MG63 (cell line): Measurements from ENCODE around the gene MRE11. TPM values are rescaled to one million over a fixed set of nuclear protein-coding genes. Genes with fewer than 3 reads are reported as not detected.
A peak's percentile ranks its signal among the peaks of the same experiment; 100 is the strongest.

ENCODE experiments used
- DNase-seq: peaks from one replicate; pipeline ENCODE4 v3.0.0-alpha.2; 2020
- H3K27me3 ChIP-seq: fragments of 250-450 bp; sonication (Bioruptor Pico); 2 replicates; pipeline ENCODE4 v1.5.1; 2020; ENCODE audit warnings: mild to moderate bottlenecking, moderate library complexity
- H3K36me3 ChIP-seq: fragments of 250-450 bp; sonication (Bioruptor Pico); 2 replicates; pipeline ENCODE4 v1.5.1; 2020; ENCODE audit warnings: mild to moderate bottlenecking, moderate library complexity
- H3K4me3 ChIP-seq: fragments of 250-450 bp; sonication (Bioruptor Pico); 2 replicates; pipeline ENCODE4 v1.5.1; 2020; ENCODE audit warnings: mild to moderate bottlenecking, moderate library complexity
- H3K9me3 ChIP-seq: fragments of 250-450 bp; sonication (Bioruptor Pico); 2 replicates; pipeline ENCODE4 v1.5.1; 2020; ENCODE audit warnings: mild to moderate bottlenecking, moderate library complexity
- total RNA-seq: library from RNA; depleted of rRNA; stranded (reverse); fragments of >200 nt; shearing (Covaris generic); gene quantifications from 2 replicates; pipeline ENCODE4 v1.2.3, GENCODE V29; 2014; ENCODE audit warnings: low replicate concordance

The MRE11 gene
- total RNA-seq, 1 experiment from 2014 or later = 8.8 TPM

GRCh38 chr11:94455861-94456260 lies 37.8 kb downstream of the MRE11 start:
- no peaks in the 10 kb centered on the region for H3K9me3 ChIP-seq
- DNase-seq = no peak
- H3K36me3 ChIP-seq = peaks cover 4% of the 10 kb centered on the region
- no peak overlapping the region for H3K4me3 ChIP-seq
- H3K27me3 ChIP-seq = no peaks in the 10 kb centered on the region

GRCh38 chr11:94454301-94454700 lies 39.3 kb downstream of the MRE11 start:
- no peaks in the 10 kb centered on the region for H3K9me3 ChIP-seq
- no peak overlapping the region for H3K4me3 ChIP-seq
- no peak for DNase-seq
- no peaks in the 10 kb centered on the region for H3K27me3 ChIP-seq
- H3K36me3 ChIP-seq = peaks cover 7% of the 10 kb centered on the region

GRCh38 chr11:94452988-94453387 lies 40.7 kb downstream of the MRE11 start:
- Histone ChIP-seq H3K4me3 (no peak overlapping the region), H3K27me3 (no peaks in the 10 kb centered on the region), H3K9me3 (no peaks in the 10 kb centered on the region), H3K36me3 (peaks cover 8% of the 10 kb centered on the region; the same call in 1 of the 2 replicates)
- DNase-seq = no peak

- Histone ChIP-seq H3K4me3 (no peak overlapping the region), H3K27me3 (no peaks in the 10 kb centered on the region), H3K9me3 (no peaks in the 10 kb centered on the region), H3K36me3 (peaks cover 29% of the 10 kb centered on the region)
- no peak for DNase-seq
Measured at GRCh38 chr11:94450048-94450447, 43.6 kb downstream of the MRE11 start.

- H3K27me3 ChIP-seq = no peaks in the 10 kb centered on the region
- H3K36me3 ChIP-seq = peaks cover 29% of the 10 kb centered on the region
- no peak for DNase-seq
- no peaks in the 10 kb centered on the region for H3K9me3 ChIP-seq
- H3K4me3 ChIP-seq = no peak overlapping the region
Measured at GRCh38 chr11:94449437-94449836, 44.2 kb downstream of the MRE11 start.

DNA sequence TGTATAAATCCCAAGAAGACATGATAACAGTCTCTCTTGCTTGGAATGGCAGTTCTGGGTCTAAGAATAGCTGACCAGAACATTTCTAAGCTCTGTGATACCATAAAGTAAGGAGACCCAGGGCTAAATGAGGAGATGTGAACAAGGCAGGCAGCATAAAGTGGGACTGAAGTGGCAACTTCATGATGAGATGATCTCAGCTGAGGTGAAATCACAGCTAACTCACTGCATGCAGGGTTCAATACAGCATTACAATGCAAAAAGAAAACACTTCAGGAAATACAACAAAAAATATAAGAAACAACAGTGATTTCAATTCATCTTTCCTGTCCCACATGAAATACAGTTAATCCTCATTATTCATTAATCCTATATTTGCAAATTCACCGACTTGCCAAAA lies 44.6 kb downstream of the MRE11 start:
- Histone ChIP-seq H3K27me3 (no peaks in the 10 kb centered on the region), H3K4me3 (no peak overlapping the region), H3K9me3 (no peaks in the 10 kb centered on the region), H3K36me3 (peaks cover 29% of the 10 kb centered on the region)
- no peak for DNase-seq

DNA sequence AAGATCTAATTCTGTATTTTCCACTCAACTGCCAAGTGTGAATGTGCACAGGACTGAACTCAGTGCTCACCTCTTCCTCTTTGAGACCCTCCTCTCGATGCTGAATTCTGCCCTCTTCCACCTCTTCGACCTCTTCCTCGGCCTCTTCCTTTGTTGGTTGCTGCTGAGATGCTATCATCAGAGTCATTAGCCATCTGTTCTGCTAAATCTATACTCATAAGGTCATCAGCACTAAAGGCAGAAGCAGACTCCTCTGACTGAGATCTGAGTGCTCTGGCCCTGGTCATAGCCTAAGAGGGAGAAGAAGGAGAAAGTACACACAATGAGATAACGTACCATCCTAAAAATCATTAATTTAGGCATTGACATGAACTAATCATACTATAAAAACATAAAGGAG lies 46.5 kb downstream of the MRE11 start:
- H3K36me3 ChIP-seq = peaks cover 29% of the 10 kb centered on the region
- no peaks in the 10 kb centered on the region for H3K9me3 ChIP-seq
- H3K27me3 ChIP-seq = no peaks in the 10 kb centered on the region
- no peak for DNase-seq
- H3K4me3 ChIP-seq = no peak overlapping the region

DNA sequence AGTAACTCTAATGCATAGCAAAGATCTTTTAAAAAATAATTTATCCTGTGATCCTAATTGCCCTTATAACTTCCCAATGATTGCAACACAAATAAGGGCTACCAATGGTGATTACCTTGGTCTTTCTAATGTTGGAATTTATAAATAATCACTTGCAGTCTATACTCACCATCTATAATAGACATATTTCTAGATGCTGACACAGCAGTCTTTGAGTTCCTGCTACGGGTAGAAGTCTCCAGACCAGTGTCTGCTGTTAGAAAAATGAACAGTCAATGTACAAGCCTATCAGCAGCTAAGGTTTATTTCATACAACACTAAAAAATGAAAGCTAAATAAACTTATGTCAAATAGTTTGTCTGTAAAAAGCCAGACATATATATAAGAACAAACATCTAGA lies 48.0 kb downstream of the MRE11 start:
- Histone ChIP-seq H3K4me3 (no peak overlapping the region), H3K27me3 (no peaks in the 10 kb centered on the region), H3K9me3 (no peaks in the 10 kb centered on the region), H3K36me3 (peaks cover 29% of the 10 kb centered on the region)
- DNase-seq = no peak

DNA sequence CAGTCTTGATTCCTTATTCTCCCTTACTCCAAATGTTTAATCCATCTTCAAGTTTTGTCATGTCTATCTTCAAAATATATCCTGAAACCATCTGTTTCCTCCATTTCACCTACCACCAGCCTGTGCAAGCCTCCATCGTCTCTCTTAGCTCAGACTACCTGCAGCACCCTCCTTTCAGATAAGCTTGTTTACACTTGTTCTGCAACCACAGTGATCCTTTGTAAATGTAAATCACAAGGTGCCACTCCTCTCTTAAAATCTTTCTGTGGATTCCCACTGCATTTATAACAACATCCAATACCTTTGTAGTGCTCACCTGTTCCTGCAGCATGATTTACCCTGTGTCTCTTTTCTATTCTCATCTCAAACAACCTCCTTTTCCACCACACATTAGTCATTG lies 60.6 kb downstream of the MRE11 start:
- no peaks in the 10 kb centered on the region for H3K9me3 ChIP-seq
- H3K36me3 ChIP-seq = peaks cover 51% of the 10 kb centered on the region
- H3K4me3 ChIP-seq = no peak overlapping the region
- no peaks in the 10 kb centered on the region for H3K27me3 ChIP-seq
- no peak for DNase-seq

DNA sequence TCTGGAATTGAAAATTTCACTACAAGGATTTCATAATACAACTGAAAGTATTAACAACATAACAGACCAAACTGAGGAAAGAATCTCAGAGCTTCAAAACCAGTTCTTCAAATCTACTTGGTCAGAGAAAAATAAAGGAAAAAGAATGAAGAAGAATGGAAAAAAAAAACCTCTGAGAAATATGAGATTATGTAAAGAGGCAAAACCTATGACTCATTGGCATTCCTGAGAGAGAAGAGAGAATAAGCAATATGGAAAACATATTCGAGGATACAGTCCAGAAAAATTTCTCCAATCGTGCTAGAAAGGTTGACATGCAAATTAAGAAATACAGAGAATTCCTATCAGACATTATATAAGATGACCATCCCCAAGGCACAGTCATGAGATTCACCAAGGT lies 69.0 kb downstream of the MRE11 start:
- Histone ChIP-seq H3K27me3 (no peaks in the 10 kb centered on the region), H3K36me3 (peaks cover 34% of the 10 kb centered on the region), H3K9me3 (no peaks in the 10 kb centered on the region), H3K4me3 (no peak overlapping the region)
- no peak for DNase-seq

- Histone ChIP-seq H3K27me3 (no peaks in the 10 kb centered on the region), H3K9me3 (no peaks in the 10 kb centered on the region), H3K36me3 (peaks cover 29% of the 10 kb centered on the region), H3K4me3 (no peak overlapping the region)
- DNase-seq = no peak
Measured at GRCh38 chr11:94424011-94424410, 69.6 kb downstream of the MRE11 start.

DNA sequence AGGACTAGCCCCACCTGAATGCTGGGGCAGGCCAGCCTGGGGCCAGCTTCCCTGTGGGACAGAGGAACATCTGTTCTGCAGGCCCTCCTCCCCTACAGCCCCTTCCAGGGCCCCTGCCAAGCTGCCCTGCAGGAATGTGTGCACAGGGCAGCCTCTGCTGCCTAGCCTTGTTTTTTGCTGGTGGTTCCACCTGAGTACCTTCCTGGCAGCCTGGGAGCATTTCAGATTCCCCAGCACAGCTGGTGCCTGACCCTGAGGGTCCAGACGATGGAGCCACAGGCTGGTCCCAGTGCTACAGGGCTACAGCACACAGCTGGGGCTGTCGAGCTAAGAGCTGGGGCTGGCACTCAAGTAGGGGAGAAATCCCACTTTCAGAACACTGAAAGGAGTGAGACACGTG lies 70.1 kb downstream of the MRE11 start:
- no peaks in the 10 kb centered on the region for H3K27me3 ChIP-seq
- H3K36me3 ChIP-seq = peaks cover 24% of the 10 kb centered on the region
- no peak for DNase-seq
- H3K9me3 ChIP-seq = no peaks in the 10 kb centered on the region
- H3K4me3 ChIP-seq = no peak overlapping the region

DNA sequence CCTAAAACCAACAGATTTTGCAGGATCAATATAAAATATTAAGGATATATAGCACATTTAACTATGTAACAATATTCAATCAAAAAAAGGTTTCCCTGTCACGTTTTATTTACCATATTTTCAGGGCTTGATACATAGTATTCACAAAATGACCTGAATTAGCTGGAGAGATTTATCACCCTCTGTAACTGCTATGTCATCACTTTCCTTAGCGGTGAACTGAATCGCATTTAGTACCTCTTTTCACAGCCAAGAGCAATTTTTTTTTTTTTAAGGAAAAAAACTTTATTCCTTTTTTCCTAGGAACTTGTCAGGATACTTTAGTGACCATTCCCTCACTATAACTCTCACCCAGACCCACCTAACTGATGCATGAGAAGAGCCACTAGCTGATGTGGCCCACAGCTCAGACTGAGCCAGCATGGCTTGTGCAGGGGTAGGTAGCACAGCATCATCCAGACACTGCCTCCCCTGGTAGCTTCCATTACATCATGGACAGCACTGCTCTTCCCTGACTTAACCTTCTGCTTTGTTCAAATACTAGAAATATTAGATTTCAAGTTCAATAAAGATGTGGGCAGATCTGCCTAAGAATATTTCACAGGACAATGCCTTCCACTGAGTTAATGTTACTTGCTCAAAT lies 75.4 kb downstream of the MRE11 start:
- H3K27me3 ChIP-seq = no peaks in the 10 kb centered on the region
- DNase-seq = no peak
- no peak overlapping the region for H3K4me3 ChIP-seq
- H3K36me3 ChIP-seq = peaks cover 2% of the 10 kb centered on the region
- no peaks in the 10 kb centered on the region for H3K9me3 ChIP-seq

DNA sequence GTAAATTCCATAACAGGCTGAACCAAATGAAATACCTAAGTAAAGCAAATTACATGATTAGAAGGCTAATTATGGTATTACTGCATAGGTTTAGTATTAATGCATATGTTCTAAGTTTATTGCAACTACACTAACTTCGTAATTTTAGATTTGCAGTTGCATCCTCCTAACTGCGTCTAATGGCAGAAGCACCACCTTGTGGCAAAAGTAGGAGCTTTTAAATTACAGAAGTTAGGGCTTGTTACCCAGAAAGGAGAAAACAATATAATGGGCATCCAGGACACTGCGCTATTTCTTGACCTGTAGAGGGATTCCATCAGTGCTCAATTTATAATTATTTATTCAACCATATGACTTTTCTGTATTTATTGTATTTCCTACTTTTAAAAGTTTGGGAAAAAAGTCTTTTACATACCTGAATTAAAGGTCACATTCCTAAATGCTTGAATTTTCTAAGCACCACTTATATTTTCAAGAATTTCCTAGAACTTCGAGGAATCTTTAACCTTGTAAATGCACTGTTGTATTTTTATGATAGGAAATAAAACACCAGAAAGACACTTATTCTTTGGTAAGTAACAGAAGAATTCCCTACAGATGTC lies 76.2 kb downstream of the MRE11 start:
- peaks cover 2% of the 10 kb centered on the region for H3K36me3 ChIP-seq
- no peaks in the 10 kb centered on the region for H3K27me3 ChIP-seq
- no peak overlapping the region for H3K4me3 ChIP-seq
- DNase-seq = no peak
- no peaks in the 10 kb centered on the region for H3K9me3 ChIP-seq

- H3K27me3 ChIP-seq = peaks cover 16% of the 10 kb centered on the region
- H3K4me3 ChIP-seq = no peak overlapping the region
- DNase-seq = no peak
- no peaks in the 10 kb centered on the region for H3K36me3 ChIP-seq
- H3K9me3 ChIP-seq = no peaks in the 10 kb centered on the region
Measured at GRCh38 chr11:94405062-94405833, 88.4 kb downstream of the MRE11 start.

DNA sequence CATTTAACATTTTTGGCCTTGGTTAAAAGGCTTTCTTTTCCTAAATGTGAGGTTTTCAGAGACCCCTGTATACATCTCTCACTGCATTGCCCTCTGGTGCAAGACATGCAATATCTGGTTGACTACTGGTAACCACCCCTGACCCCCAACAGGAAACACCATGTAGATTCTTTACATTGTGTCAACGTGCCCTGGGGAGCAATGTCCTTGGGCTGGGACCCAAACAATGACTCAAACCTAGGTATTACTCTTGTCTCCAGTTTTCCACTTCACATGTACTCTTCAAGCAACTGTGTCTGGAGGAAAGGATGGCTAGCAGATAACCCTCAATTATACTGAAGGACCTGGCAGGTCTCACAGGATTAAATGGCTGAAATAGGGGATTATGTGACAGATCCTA lies 91.3 kb downstream of the MRE11 start:
- H3K9me3 ChIP-seq = no peaks in the 10 kb centered on the region
- no peaks in the 10 kb centered on the region for H3K36me3 ChIP-seq
- no peak overlapping the region for H3K4me3 ChIP-seq
- peaks cover 24% of the 10 kb centered on the region for H3K27me3 ChIP-seq
- no peak for DNase-seq

DNA sequence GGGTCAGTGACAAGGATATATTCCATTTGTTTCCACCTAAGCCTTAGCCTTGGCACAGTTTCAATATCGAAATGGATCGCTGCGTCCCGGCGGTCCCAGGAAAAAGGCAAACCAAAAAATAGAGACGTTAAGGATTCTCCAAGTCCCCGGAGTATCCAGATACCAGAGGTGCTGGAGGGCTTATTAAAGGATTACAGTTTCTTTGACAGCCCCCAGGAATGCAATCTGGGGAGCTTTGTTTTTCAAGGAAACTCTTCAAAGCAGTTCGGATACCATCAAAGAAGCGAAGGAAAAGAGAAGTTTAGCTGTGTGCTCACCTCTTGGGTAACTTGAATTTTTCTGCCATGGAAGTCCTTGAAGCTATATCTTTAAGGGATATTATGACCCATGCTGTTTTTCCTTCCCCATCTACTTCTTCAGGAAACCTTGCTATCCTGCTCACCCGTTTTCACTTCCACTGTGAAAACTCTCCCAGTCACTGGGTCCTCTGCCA lies 91.8 kb downstream of the MRE11 start:
- Histone ChIP-seq H3K4me3 (peak overlapping the region; percentile 27), H3K27me3 (peaks cover 24% of the 10 kb centered on the region), H3K9me3 (no peaks in the 10 kb centered on the region), H3K36me3 (no peaks in the 10 kb centered on the region)
- no peak for DNase-seq
